Erythroblast (primary cell): ENCODE data around the gene HLF.

Experiments used
- GATA1 ChIP-seq: IDR thresholded peaks from 2 replicates; pipeline ENCODE4 v1.6.1; 2011; ENCODE audit warnings: low read depth, mild to moderate bottlenecking, control low read depth, low read length, moderate library complexity
- POLR2A ChIP-seq: IDR thresholded peaks from 2 replicates; pipeline ENCODE4 v1.6.1; 2011; ENCODE audit warnings: mild to moderate bottlenecking, low read length

GRCh38 chr17:55354941-55355340 is 90.2 kb downstream of the HLF start:
- TF ChIP-seq POLR2A (no peak), GATA1 (no peak)
